ENCODE results near the gene KCNK15.
"Not testable (repeated sequence)": the region's sequence is repeated elsewhere in the genome, so short reads cannot be mapped to it uniquely, and the experiment has no call there.

Gene KCNK15

GRCh38 chr20:44745598-44746366, at the start of gene KCNK15:
TSS of gene KCNK15 (plus strand) at chr20:44745865. CDS start at chr20:44745911, 46 bp downstream.
- DNase-seq: no peak

GRCh38 chr20:44696315-44696714, 49.4 kb upstream of the KCNK15 start:
- DNase-seq: no peak

GRCh38 chr20:44697041-44697440, 48.6 kb upstream of the KCNK15 start:
- not testable (repeated sequence) for DNase-seq

GRCh38 chr20:44698351-44698750, 47.3 kb upstream of the KCNK15 start:
- no peak for DNase-seq

- DNase-seq: no peak
These were observed 45.4 kb upstream of the KCNK15 start for GRCh38 chr20:44700306-44700705.

- DNase-seq: no peak
These were observed 44.4 kb upstream of the KCNK15 start for GRCh38 chr20:44701118-44701857.

GRCh38 chr20:44701858-44702256, 43.8 kb upstream of the KCNK15 start:
- DNase-seq: no peak

GRCh38 chr20:44702776-44703175, 42.9 kb upstream of the KCNK15 start:
- no peak for DNase-seq

- DNase-seq: no peak
These were observed 42.3 kb upstream of the KCNK15 start for GRCh38 chr20:44703183-44703925.

- no peak for DNase-seq
These were observed 41.6 kb upstream of the KCNK15 start for GRCh38 chr20:44703956-44704488.

GRCh38 chr20:44704551-44704971, 41.1 kb upstream of the KCNK15 start:
- DNase-seq: no peak

- no peak for DNase-seq
These were observed 40.1 kb upstream of the KCNK15 start for GRCh38 chr20:44705364-44706094.

GRCh38 chr20:44706301-44707017, 39.2 kb upstream of the KCNK15 start:
- peak; percentile 11 for DNase-seq

GRCh38 chr20:44707018-44707579, 38.6 kb upstream of the KCNK15 start:
- DNase-seq: no peak

GRCh38 chr20:44709380-44709779, 36.3 kb upstream of the KCNK15 start:
- DNase-seq: no peak

- DNase-seq: no peak
These were observed 35.9 kb upstream of the KCNK15 start for GRCh38 chr20:44709797-44710196.

- no peak for DNase-seq
These were observed 34.4 kb upstream of the KCNK15 start for GRCh38 chr20:44711237-44711636.

- no peak for DNase-seq
These were observed 31.5 kb upstream of the KCNK15 start for GRCh38 chr20:44714102-44714700.

GRCh38 chr20:44714701-44715498, 30.8 kb upstream of the KCNK15 start, which contains the start of gene CCN5:
TSS of gene CCN5 (plus strand) at chr20:44715369. CDS start at chr20:44715391, 22 bp downstream.
- peak; percentile 45 for DNase-seq

Measured in DMS79 treated with DMSO at 0.1 percent for 48 hours (cell line).